IMR-90 (cell line): ENCODE results near the gene RHOBTB1. TPM values are rescaled to one million over a fixed set of nuclear protein-coding genes. Genes with fewer than 3 reads are reported as not detected.

Experiments
- ATAC-seq: fragments of 200-7000 bp; cut with Tn5 transposase; 2 replicates; pipeline ENCODE4 v1.9.1; 2020; ENCODE audit warnings: low read depth, mild to moderate bottlenecking, moderate library complexity
- BruUV-seq: library from RNA; stranded (reverse); fragments of 400-500 nt; replicated peaks from 2 replicates; lab custom pipeline; 2021; lab: Mats Ljungman, UMichigan
- CTCF ChIA-PET: fragments of 300-600 bp; formaldehyde crosslinking; extraction: SDS; loops from one replicate; lab custom pipeline; 2021; ENCODE audit warnings: antibody characterized with exemption; lab: Yijun Ruan, JAX
- POLR2A ChIA-PET: fragments of 300-600 bp; sonication (Branson Sonifier 250); formaldehyde crosslinking; loops from one replicate; lab custom pipeline; 2022; ENCODE audit warnings: antibody characterized with exemption; ENCODE audit not compliant: unreplicated experiment; lab: Charles Lee
- DNase-seq: peaks from one replicate; pipeline ENCODE4 v3.0.0; 2013
- H2AFZ ChIP-seq: replicated peaks from 2 replicates; pipeline ENCODE3; 2013; ENCODE audit warnings: low read length, mild to moderate bottlenecking; ENCODE audit not compliant: poor library complexity
- H2AK5ac ChIP-seq: 2 replicates; pipeline ENCODE4 v1.6.1; 2013; ENCODE audit warnings: low read depth, low read length, inconsistent platforms
- H2AK9ac ChIP-seq: replicated peaks from 2 replicates; pipeline ENCODE3; 2013; ENCODE audit warnings: mild to moderate bottlenecking, low read depth, low read length, moderate library complexity; ENCODE audit not compliant: poor library complexity
- H2BK120ac ChIP-seq: 2 replicates; pipeline ENCODE4 v1.6.1; 2013; ENCODE audit warnings: low read depth, low read length, inconsistent platforms
- H2BK15ac ChIP-seq: 3 replicates; pipeline ENCODE4 v1.6.1; 2013; ENCODE audit warnings: low read depth, low read length, inconsistent platforms
- H2BK20ac ChIP-seq: 2 replicates; pipeline ENCODE4 v1.6.1; 2013; ENCODE audit warnings: low read depth, mild to moderate bottlenecking, inconsistent platforms, low read length, moderate library complexity
- H2BK5ac ChIP-seq: 2 replicates; pipeline ENCODE4 v1.6.1; 2013; ENCODE audit warnings: mild to moderate bottlenecking, low read depth, low read length, inconsistent platforms; ENCODE audit not compliant: poor library complexity, severe bottlenecking
- H3K14ac ChIP-seq: replicated peaks from 2 replicates; pipeline ENCODE4 v1.6.1; 2013; ENCODE audit warnings: low read depth, low read length, inconsistent platforms
- H3K18ac ChIP-seq: 2 replicates; pipeline ENCODE4 v1.6.1; 2013; ENCODE audit warnings: low read depth, low read length, control low read depth
- H3K23ac ChIP-seq: 2 replicates; pipeline ENCODE4 v1.6.1; 2013; ENCODE audit warnings: low read depth, low read length, inconsistent platforms
- H3K27ac ChIP-seq: 2 replicates; pipeline ENCODE4 v1.5.1; 2013; ENCODE audit warnings: mild to moderate bottlenecking, control low read depth, low read length; ENCODE audit not compliant: insufficient read depth
- H3K27me3 ChIP-seq: 2 replicates; pipeline ENCODE4 v1.6.1; 2013; ENCODE audit warnings: low read length; ENCODE audit not compliant: control insufficient read depth, insufficient read depth
- H3K36me3 ChIP-seq: 2 replicates; pipeline ENCODE4 v1.6.1; 2013; ENCODE audit warnings: low read length, mixed read lengths; ENCODE audit not compliant: control insufficient read depth, insufficient read depth
- H3K4ac ChIP-seq: 2 replicates; pipeline ENCODE4 v1.6.1; 2013; ENCODE audit warnings: low read depth, low read length, inconsistent platforms
- H3K4me1 ChIP-seq: 2 replicates; pipeline ENCODE4 v1.6.1; 2013; ENCODE audit warnings: low read length, mixed read lengths; ENCODE audit not compliant: control insufficient read depth, insufficient read depth
- H3K4me2 ChIP-seq: 2 replicates; pipeline ENCODE4 v1.6.1; 2013; ENCODE audit warnings: low read depth, mild to moderate bottlenecking, control low read depth, low read length, moderate library complexity
- H3K4me3 ChIP-seq: 2 replicates; pipeline ENCODE4 v1.5.1; 2013; ENCODE audit warnings: low read depth, mild to moderate bottlenecking, control low read depth, low read length, moderate library complexity; ENCODE audit not compliant: insufficient read depth
- H3K56ac ChIP-seq: 2 replicates; pipeline ENCODE4 v1.6.1; 2013; ENCODE audit warnings: low read length, inconsistent platforms; ENCODE audit not compliant: insufficient read depth; ENCODE audit errors: extremely low read depth
- H3K79me1 ChIP-seq, 2 experiments: 2 replicates each; pipeline ENCODE4 v1.6.1; 2013; ENCODE audit warnings: low read length in 2 of 2, inconsistent platforms in 1 of 2, low read depth in 1 of 2
- H3K9ac ChIP-seq: 2 replicates; pipeline ENCODE4 v1.6.1; 2013; ENCODE audit warnings: low read depth, low read length, control low read depth
- H3K9me1 ChIP-seq: 2 replicates; pipeline ENCODE4 v1.6.1; 2013; ENCODE audit warnings: low read length, inconsistent platforms; ENCODE audit not compliant: insufficient read depth
- H3K9me3 ChIP-seq: 2 replicates; pipeline ENCODE4 v1.6.1; 2013; ENCODE audit warnings: low read length; ENCODE audit not compliant: control insufficient read depth, insufficient read depth
- H4K20me1 ChIP-seq: 2 replicates; pipeline ENCODE4 v1.6.1; 2013; ENCODE audit warnings: low read length, inconsistent platforms; ENCODE audit not compliant: insufficient read depth
- H4K5ac ChIP-seq: 2 replicates; pipeline ENCODE4 v1.6.1; 2013; ENCODE audit warnings: mild to moderate bottlenecking, low read depth, low read length, control low read depth
- H4K8ac ChIP-seq, 2 experiments: 2 replicates each; pipeline ENCODE4 v1.6.1; 2013; ENCODE audit warnings: low read depth in 2 of 2, low read length in 2 of 2, control low read depth in 1 of 2, inconsistent platforms in 1 of 2
- H4K91ac ChIP-seq: 2 replicates; pipeline ENCODE4 v1.6.1; 2013; ENCODE audit warnings: low read depth, low read length, inconsistent platforms; ENCODE audit not compliant: insufficient read depth
- BHLHE40 ChIP-seq: fragments of 150-350 bp; IDR thresholded peaks from 2 replicates; pipeline ENCODE4 v1.6.1; 2016; ENCODE audit warnings: mild to moderate bottlenecking, low read depth, low read length
- CHD1 ChIP-seq: IDR thresholded peaks from 2 replicates; pipeline ENCODE4 v1.6.1; 2012; ENCODE audit warnings: low read depth, low read length, improper control_type of control experiment
- FOS ChIP-seq: fragments of 150-350 bp; IDR thresholded peaks from 2 replicates; pipeline ENCODE4 v1.6.1; 2016; ENCODE audit warnings: low read depth, low read length
- MAFK ChIP-seq: IDR thresholded peaks from 2 replicates; pipeline ENCODE4 v1.6.1; 2012; ENCODE audit warnings: low read depth, low read length, improper control_type of control experiment
- MXI1 ChIP-seq: IDR thresholded peaks from 2 replicates; pipeline ENCODE4 v1.6.1; 2012; ENCODE audit warnings: low read depth, mild to moderate bottlenecking, low read length, moderate library complexity, borderline replicate concordance
- NFE2L2 ChIP-seq: fragments of 150-350 bp; IDR thresholded peaks from 2 replicates; pipeline ENCODE4 v1.6.1; 2016; ENCODE audit warnings: low read depth, mild to moderate bottlenecking, low read length
- POLR2A ChIP-seq: IDR thresholded peaks from 2 replicates; pipeline ENCODE4 v1.6.1; 2012; ENCODE audit warnings: mild to moderate bottlenecking, low read depth, low read length
- RAD21 ChIP-seq: IDR thresholded peaks from 2 replicates; pipeline ENCODE4 v1.6.1; 2012; ENCODE audit warnings: low read length, improper control_type of control experiment
- RCOR1 ChIP-seq: IDR thresholded peaks from 2 replicates; pipeline ENCODE4 v1.6.1; 2012; ENCODE audit warnings: mild to moderate bottlenecking, low read length, improper control_type of control experiment; ENCODE audit not compliant: insufficient replicate concordance
- SMC3 ChIP-seq: fragments of 150-350 bp; IDR thresholded peaks from 2 replicates; pipeline ENCODE4 v1.6.1; 2016; ENCODE audit warnings: low read depth, mild to moderate bottlenecking, antibody characterized with exemption, low read length, moderate library complexity
- WGBS, 2 experiments: methylation state at CpG; one replicate each; pipeline versions ENCODE4 v1.1.5 to v1.1.7; 2013; ENCODE audit warnings: missing lambda C conversion rate in 2 of 2; ENCODE audit not compliant: insufficient read length in 1 of 2; ENCODE audit errors: extremely low coverage in 2 of 2; 5-methylcytosine and 5-hydroxymethylcytosine counted together
- dilution Hi-C: fragments of 300-500 bp; cut with HindIII; formaldehyde crosslinking; loops from one replicate; pipeline ENCODE4 v1.14.3; 2018; ENCODE audit warnings: low sequenced_read_pairs; ENCODE audit not compliant: unreplicated experiment
- in situ Hi-C: fragments of 300-500 bp; cut with MboI; formaldehyde crosslinking; loops from 3 replicates; pipeline ENCODE4 v1.14.3; 2019; ENCODE audit warnings: low sequenced_read_pairs, inconsistent platforms, mixed read lengths
- intact Hi-C: fragments of 100-400 bp; cut with micrococcal nuclease; formaldehyde crosslinking; loops from 2 replicates; pipeline ENCODE4 v1.10.0; 2022
- polyA plus RNA-seq, 3 experiments: library from polyadenylated mRNA; depleted of rRNA; stranded (reverse); fragments of >200 nt; gene quantifications; 2 replicates each; pipeline ENCODE4 v1.2.3, GENCODE V29; 2012; ENCODE audit warnings: low replicate concordance in 1 of 3
- total RNA-seq: library from RNA; depleted of rRNA; stranded (reverse); fragments of >200 nt; gene quantifications from 2 replicates; pipeline ENCODE4 v1.2.3, GENCODE V29; 2012
- TF ChIP-seq, protein P1 (sequence below): fragments of 150-350 bp; IDR thresholded peaks from 2 replicates; pipeline ENCODE4 v1.6.1; 2017; ENCODE audit warnings: mild to moderate bottlenecking, antibody characterized with exemption, low read length, low read depth
- TF ChIP-seq, protein P2 (sequence below): fragments of 150-350 bp; IDR thresholded peaks from 2 replicates; pipeline ENCODE4 v1.6.1; 2016; ENCODE audit warnings: low read depth, mild to moderate bottlenecking, low read length, moderate library complexity, borderline replicate concordance
- TF ChIP-seq, protein P3 (sequence below): conservative IDR thresholded peaks from 2 replicates; pipeline ENCODE4 v1.5.1; 2012; ENCODE audit warnings: mild to moderate bottlenecking, low read depth, low read length, improper control_type of control experiment

The RHOBTB1 gene
- total and polyA plus RNA-seq, 2 of the 4 experiments (the other 2 are of a cell fraction): 8.9 to 15.2 TPM

DNA sequence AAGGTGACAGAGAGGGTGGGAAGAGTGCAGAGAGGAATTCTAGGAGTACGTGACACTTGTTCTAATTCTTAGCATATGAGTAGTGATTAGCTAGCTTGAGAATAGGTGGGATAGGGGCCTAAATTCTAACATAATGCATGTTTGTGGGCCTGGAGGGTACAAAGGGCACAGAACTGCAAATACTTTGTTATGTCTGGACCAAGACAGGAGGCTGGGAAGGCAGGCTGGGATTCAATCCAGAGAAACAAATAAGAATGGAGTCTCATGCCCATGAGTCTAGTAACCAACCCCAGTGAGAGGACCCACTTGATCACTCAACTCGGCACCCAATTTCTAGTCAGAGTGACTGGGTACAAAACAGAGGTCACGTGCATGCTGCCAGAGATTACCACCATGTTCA lies 40.9 kb downstream of the RHOBTB1 start:
- Histone ChIP-seq H2AK9ac (no peak overlapping the region), H3K27ac (no peak overlapping the region), H2BK120ac (no peak overlapping the region), H3K23ac (no peak overlapping the region), H4K20me1 (no peaks in the 10 kb centered on the region), H3K9me1 (peaks cover 4% of the 10 kb centered on the region; the same call in 1 of the 2 replicates), H3K79me1 (peaks cover 3 to 5% of the 10 kb centered on the region in 2 experiments; a peak in 2 of 4 replicates), H3K14ac (no peak overlapping the region), H3K4me2 (no peak overlapping the region), H2BK15ac (no peak overlapping the region), H3K4me1 (peaks cover 2% of the 10 kb centered on the region), H3K4me3 (no peak overlapping the region), H3K9me3 (no peaks in the 10 kb centered on the region), H2AK5ac (no peak overlapping the region), H4K91ac (no peak overlapping the region), H3K56ac (no peak overlapping the region), H3K9ac (no peak overlapping the region), H3K36me3 (peaks cover 10% of the 10 kb centered on the region), H4K5ac (no peak overlapping the region), H2BK20ac (no peak overlapping the region), H2AFZ (no peak overlapping the region), H3K18ac (no peak overlapping the region), H2BK5ac (no peak overlapping the region), H3K4ac (no peak overlapping the region), H4K8ac (no peak overlapping the region), H3K27me3 (no peaks in the 10 kb centered on the region)
- ChIA-PET CTCF (interaction anchor here (1.1 kb wide), 1 partner anchor 16 kb away, joined by 4 read pairs; no protein-coding TSS in a partner anchor), POLR2A (no interaction called here)
- 100% methylated on average over 1 of the region's 3 CpGs; no CpG with 5 or more reads in 1 of the 2 experiments for WGBS, 2 experiments
- TF ChIP-seq MAFK: no peak
- TF ChIP-seq RCOR1: no peak
- no peak for TF ChIP-seq MXI1
- TF ChIP-seq SMC3: no peak
- TF ChIP-seq, protein P1, sequence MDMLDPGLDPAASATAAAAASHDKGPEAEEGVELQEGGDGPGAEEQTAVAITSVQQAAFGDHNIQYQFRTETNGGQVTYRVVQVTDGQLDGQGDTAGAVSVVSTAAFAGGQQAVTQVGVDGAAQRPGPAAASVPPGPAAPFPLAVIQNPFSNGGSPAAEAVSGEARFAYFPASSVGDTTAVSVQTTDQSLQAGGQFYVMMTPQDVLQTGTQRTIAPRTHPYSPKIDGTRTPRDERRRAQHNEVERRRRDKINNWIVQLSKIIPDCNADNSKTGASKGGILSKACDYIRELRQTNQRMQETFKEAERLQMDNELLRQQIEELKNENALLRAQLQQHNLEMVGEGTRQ: no peak
- TF ChIP-seq, protein P2, sequence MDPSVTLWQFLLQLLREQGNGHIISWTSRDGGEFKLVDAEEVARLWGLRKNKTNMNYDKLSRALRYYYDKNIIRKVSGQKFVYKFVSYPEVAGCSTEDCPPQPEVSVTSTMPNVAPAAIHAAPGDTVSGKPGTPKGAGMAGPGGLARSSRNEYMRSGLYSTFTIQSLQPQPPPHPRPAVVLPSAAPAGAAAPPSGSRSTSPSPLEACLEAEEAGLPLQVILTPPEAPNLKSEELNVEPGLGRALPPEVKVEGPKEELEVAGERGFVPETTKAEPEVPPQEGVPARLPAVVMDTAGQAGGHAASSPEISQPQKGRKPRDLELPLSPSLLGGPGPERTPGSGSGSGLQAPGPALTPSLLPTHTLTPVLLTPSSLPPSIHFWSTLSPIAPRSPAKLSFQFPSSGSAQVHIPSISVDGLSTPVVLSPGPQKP: no peak
- TF ChIP-seq NFE2L2: no peak
- no peak for TF ChIP-seq FOS
- no peak for TF ChIP-seq RAD21
- no peak for TF ChIP-seq POLR2A
- TF ChIP-seq, protein P3, sequence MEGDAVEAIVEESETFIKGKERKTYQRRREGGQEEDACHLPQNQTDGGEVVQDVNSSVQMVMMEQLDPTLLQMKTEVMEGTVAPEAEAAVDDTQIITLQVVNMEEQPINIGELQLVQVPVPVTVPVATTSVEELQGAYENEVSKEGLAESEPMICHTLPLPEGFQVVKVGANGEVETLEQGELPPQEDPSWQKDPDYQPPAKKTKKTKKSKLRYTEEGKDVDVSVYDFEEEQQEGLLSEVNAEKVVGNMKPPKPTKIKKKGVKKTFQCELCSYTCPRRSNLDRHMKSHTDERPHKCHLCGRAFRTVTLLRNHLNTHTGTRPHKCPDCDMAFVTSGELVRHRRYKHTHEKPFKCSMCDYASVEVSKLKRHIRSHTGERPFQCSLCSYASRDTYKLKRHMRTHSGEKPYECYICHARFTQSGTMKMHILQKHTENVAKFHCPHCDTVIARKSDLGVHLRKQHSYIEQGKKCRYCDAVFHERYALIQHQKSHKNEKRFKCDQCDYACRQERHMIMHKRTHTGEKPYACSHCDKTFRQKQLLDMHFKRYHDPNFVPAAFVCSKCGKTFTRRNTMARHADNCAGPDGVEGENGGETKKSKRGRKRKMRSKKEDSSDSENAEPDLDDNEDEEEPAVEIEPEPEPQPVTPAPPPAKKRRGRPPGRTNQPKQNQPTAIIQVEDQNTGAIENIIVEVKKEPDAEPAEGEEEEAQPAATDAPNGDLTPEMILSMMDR: no peak
- TF ChIP-seq CHD1: no peak
- TF ChIP-seq BHLHE40: no peak
- ATAC-seq (no peak), DNase-seq (no peak)
- in situ Hi-C loops: no loop called here
- intact Hi-C loops: no loop called here
- dilution Hi-C loops: no loop called here
- no TSS peak for BruUV-seq
